Activated CD8-positive, alpha-beta T cell treated with anti-CD3 and anti-CD28 coated beads for 36 hours (primary cell): Measurements from ENCODE around the gene KY. TPM values are rescaled to one million over a fixed set of nuclear protein-coding genes. Genes with fewer than 3 reads are reported as not detected.

Source experiments
- ATAC-seq: fragments of 200-7000 bp; cut with Tn5 transposase; one replicate; pipeline ENCODE4 v1.10.0; 2021; ENCODE audit warnings: mild to moderate bottlenecking, moderate library complexity
- CTCF ChIA-PET: fragments of 350-600 bp; sonication (Branson Sonifier 250); formaldehyde crosslinking; loops from one replicate; lab custom pipeline; 2021; ENCODE audit warnings: antibody characterized with exemption; lab: Charles Lee
- POLR2A ChIA-PET: fragments of 350-600 bp; sonication (Branson Sonifier 250); formaldehyde crosslinking; loops from one replicate; lab custom pipeline; 2021; ENCODE audit warnings: antibody characterized with exemption; lab: Charles Lee
- DNase-seq: peaks from one replicate; pipeline ENCODE4 v3.0.0-alpha.2; 2020
- H3K27ac Mint-ChIP-seq: one replicate; pipeline ENCODE4 v1.8.0; 2021; ENCODE audit warnings: mild to moderate bottlenecking, mixed read lengths
- H3K27me3 Mint-ChIP-seq: one replicate; pipeline ENCODE4 v1.8.0; 2021; ENCODE audit warnings: mixed read lengths
- H3K36me3 Mint-ChIP-seq: one replicate; pipeline ENCODE4 v1.8.0; 2021; ENCODE audit warnings: low read depth, mixed read lengths
- H3K4me1 Mint-ChIP-seq: one replicate; pipeline ENCODE4 v1.8.0; 2021; ENCODE audit warnings: low read depth, mixed read lengths
- H3K4me3 Mint-ChIP-seq: one replicate; pipeline ENCODE4 v1.8.0; 2021; ENCODE audit warnings: mild to moderate bottlenecking, moderate library complexity, mixed read lengths
- H3K9me3 Mint-ChIP-seq: one replicate; pipeline ENCODE4 v1.8.0; 2021; ENCODE audit warnings: mixed read lengths
- intact Hi-C: fragments of 100-400 bp; cut with micrococcal nuclease; formaldehyde crosslinking; loops from one replicate; pipeline ENCODE4 v1.10.0; 2022
- total RNA-seq, 2 experiments: library from RNA; stranded (reverse); gene quantifications; one replicate each; pipeline ENCODE4 v1.2.3, GENCODE V29; 2021
- TF ChIP-seq, protein P1 (sequence below): fragments of 200-600 bp; IDR thresholded peaks from one replicate; pipeline ENCODE4 v1.8.0; 2022; ENCODE audit warnings: antibody characterized with exemption, mild to moderate bottlenecking

The KY gene
- total RNA-seq, 2 experiments from 2014 or later = not detected

GRCh38 chr3:134666052-134666451 lies 15.2 kb upstream of the KY start:
- Mint-ChIP-seq H3K4me3 (no peak overlapping the region), H3K27me3 (peaks cover 5% of the 10 kb centered on the region), H3K27ac (no peak overlapping the region), H3K36me3 (no peaks in the 10 kb centered on the region), H3K4me1 (no peaks in the 10 kb centered on the region), H3K9me3 (no peaks in the 10 kb centered on the region)
- DNase-seq = no peak
- CTCF ChIA-PET = interaction anchor here (1.4 kb wide), 1 partner anchor 89 kb away, joined by 3 read pairs; no protein-coding TSS in a partner anchor
- POLR2A ChIA-PET = no interaction called here
- intact Hi-C loops = no loop called here
- TF ChIP-seq, protein P1, sequence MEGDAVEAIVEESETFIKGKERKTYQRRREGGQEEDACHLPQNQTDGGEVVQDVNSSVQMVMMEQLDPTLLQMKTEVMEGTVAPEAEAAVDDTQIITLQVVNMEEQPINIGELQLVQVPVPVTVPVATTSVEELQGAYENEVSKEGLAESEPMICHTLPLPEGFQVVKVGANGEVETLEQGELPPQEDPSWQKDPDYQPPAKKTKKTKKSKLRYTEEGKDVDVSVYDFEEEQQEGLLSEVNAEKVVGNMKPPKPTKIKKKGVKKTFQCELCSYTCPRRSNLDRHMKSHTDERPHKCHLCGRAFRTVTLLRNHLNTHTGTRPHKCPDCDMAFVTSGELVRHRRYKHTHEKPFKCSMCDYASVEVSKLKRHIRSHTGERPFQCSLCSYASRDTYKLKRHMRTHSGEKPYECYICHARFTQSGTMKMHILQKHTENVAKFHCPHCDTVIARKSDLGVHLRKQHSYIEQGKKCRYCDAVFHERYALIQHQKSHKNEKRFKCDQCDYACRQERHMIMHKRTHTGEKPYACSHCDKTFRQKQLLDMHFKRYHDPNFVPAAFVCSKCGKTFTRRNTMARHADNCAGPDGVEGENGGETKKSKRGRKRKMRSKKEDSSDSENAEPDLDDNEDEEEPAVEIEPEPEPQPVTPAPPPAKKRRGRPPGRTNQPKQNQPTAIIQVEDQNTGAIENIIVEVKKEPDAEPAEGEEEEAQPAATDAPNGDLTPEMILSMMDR = no peak
- ATAC-seq = no peak

- Mint-ChIP-seq H3K36me3 (no peaks in the 10 kb centered on the region), H3K4me3 (no peak overlapping the region), H3K27ac (no peak overlapping the region), H3K4me1 (no peaks in the 10 kb centered on the region), H3K27me3 (peaks cover 6% of the 10 kb centered on the region), H3K9me3 (no peaks in the 10 kb centered on the region)
- POLR2A ChIA-PET = no interaction called here
- DNase-seq (no peak), ATAC-seq (no peak)
- intact Hi-C loops = no loop called here
- CTCF ChIA-PET = no interaction called here
- TF ChIP-seq, protein P1 = no peak
These were observed 14.4 kb upstream of the KY start for GRCh38 chr3:134665243-134665642.

DNA sequence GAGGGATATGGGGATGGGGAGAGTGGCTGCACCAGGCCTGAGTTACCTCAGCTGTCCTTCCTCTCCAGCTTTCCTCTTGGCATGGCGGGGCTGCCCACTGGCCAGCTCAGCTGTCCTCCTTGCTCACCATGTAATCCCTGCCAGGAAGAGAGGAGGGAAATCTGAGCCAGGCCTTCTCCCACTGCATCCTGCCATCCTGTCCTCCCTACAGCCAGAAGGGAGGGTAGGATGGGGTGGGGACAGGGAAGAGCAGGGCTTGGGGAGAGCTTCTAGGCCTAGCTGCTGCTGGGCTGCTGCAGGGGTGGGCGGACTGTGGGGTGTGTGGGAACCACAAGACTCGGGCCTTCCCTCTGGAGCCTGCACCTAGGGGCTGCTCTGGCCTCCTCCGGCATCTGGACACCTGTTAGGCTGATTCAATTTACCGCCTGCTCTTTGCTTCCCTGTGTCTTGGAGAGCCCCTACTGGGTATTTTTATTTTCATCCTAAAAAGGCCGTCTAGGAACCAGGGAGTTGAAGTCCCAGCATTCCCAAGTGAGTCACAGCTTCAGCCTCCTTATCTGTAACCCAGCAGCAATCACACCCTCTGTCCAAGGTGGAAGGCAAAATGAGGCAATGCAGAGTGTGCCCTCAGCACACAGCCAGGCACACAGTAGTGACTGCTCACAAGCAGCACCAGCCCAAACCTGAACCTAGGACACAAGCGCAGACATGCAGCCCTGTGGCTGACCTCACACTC lies 13.1 kb upstream of the KY start:
- H3K27me3 Mint-ChIP-seq = peaks cover 6% of the 10 kb centered on the region
- DNase-seq (no peak), ATAC-seq (no peak)
- no peak overlapping the region for H3K27ac Mint-ChIP-seq
- no peaks in the 10 kb centered on the region for H3K4me1 Mint-ChIP-seq
- H3K9me3 Mint-ChIP-seq = no peaks in the 10 kb centered on the region
- intact Hi-C loops = no loop called here
- ChIA-PET POLR2A (no interaction called here), CTCF (no interaction called here)
- H3K4me3 Mint-ChIP-seq = no peak overlapping the region
- no peaks in the 10 kb centered on the region for H3K36me3 Mint-ChIP-seq
- TF ChIP-seq, protein P1 = no peak

DNA sequence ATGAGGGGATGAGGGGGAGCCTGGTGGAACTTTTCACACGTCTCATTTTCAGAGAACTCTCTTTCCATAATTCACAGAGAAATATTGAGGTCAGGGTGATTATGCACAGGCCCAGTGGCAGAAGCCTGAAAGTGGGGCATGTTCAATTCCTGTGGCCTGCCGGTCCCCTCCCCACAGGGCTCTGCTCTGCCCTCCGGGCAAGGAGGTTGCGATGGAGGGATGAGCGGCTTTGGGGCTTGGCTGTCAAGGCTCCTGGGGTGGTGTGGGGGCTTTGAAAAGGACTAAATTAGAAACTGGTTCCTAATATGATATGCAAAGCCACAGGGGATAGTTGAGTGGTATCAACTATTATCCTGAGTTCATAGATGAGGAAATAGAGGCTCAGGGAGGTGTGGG lies 9.2 kb upstream of the KY start:
- ATAC-seq (no peak), DNase-seq (no peak)
- Mint-ChIP-seq H3K27me3 (peaks cover 2% of the 10 kb centered on the region), H3K9me3 (no peaks in the 10 kb centered on the region), H3K36me3 (no peaks in the 10 kb centered on the region), H3K27ac (no peak overlapping the region), H3K4me1 (no peaks in the 10 kb centered on the region), H3K4me3 (no peak overlapping the region)
- TF ChIP-seq, protein P1 = no peak
- intact Hi-C loops = no loop called here
- POLR2A ChIA-PET = no interaction called here
- CTCF ChIA-PET = no interaction called here

DNA sequence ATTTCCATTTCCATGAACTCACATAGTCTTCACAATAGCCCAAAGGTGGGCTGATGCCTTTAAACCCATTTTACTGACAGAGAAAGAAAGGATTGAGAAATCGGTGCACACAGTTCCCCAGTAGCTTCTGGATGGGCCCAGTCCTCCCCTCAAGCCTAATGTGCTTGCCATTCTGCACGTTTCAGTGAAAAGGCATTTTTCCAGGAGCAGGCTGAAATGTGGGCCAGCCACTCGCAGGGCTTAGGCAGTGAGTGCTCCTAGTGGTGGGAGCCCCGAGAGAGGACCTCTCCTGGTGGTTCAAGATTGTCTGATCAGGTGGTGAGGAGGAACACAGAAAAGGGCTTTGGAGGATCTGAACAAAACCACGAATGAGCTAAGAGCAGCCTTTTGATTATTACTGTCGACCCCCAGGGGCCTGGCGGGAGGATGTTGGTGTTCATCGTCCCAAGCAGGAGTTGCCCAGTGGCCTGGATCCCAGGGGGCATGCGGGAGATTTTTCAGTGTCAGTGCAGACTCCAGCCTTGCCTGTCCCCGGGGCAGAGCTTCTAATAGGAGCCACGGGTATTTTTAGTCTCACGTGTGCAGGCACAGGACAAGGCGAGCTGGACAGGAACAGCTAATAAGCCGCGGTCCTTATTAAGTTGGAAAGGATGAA lies 8.7 kb upstream of the KY start:
- ChIA-PET CTCF (no interaction called here), POLR2A (no interaction called here)
- H3K4me3 Mint-ChIP-seq = no peak overlapping the region
- H3K27me3 Mint-ChIP-seq = peaks cover 2% of the 10 kb centered on the region
- intact Hi-C loops = no loop called here
- no peaks in the 10 kb centered on the region for H3K36me3 Mint-ChIP-seq
- H3K27ac Mint-ChIP-seq = no peak overlapping the region
- H3K9me3 Mint-ChIP-seq = no peaks in the 10 kb centered on the region
- ATAC-seq = no peak
- H3K4me1 Mint-ChIP-seq = no peaks in the 10 kb centered on the region
- no peak for DNase-seq
- TF ChIP-seq, protein P1 = no peak
